ENCODE measurements around the gene ANXA9.

DNA sequence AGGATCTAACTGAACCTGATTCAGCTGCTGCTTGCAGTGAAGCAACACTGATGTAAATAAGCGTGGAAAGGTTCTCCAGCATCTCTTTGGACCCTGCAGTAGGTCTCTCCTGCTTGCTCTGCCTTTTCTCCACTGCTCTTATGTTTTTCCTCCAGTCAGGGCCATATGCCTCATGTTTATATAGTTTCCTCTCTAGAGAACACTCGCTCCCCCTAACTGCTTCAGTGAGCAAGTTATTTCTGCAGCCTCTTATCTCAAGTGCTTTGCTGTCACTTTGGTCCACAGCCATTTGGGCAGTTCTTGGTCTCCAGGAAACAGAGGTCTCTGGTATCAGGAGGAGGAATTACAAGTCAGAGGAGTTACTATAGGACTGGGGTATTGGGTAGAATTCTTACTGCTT lies 31.4 kb downstream of the ANXA9 start:
- no peak for TF ChIP-seq ZNF70 (CRISPR knock-in tag; IDR thresholded peaks at IDR 0.05)
- no peak for TF ChIP-seq BACH2 (CRISPR knock-in tag; IDR thresholded peaks at IDR 0.05; ENCODE audit: borderline replicate concordance)
- no peak for TF ChIP-seq RARB (CRISPR knock-in tag; IDR thresholded peaks at IDR 0.05)
- no peak for TF ChIP-seq ISL1 (CRISPR knock-in tag; IDR thresholded peaks at IDR 0.05)
- TF ChIP-seq, protein P1, sequence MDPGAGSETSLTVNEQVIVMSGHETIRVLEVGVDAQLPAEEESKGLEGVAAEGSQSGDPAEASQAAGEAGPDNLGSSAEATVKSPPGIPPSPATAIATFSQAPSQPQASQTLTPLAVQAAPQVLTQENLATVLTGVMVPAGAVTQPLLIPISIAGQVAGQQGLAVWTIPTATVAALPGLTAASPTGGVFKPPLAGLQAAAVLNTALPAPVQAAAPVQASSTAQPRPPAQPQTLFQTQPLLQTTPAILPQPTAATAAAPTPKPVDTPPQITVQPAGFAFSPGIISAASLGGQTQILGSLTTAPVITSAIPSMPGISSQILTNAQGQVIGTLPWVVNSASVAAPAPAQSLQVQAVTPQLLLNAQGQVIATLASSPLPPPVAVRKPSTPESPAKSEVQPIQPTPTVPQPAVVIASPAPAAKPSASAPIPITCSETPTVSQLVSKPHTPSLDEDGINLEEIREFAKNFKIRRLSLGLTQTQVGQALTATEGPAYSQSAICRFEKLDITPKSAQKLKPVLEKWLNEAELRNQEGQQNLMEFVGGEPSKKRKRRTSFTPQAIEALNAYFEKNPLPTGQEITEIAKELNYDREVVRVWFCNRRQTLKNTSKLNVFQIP (CRISPR knock-in tag; IDR thresholded peaks at IDR 0.05; ENCODE audit: borderline replicate concordance, low read depth), result no peak
- TF ChIP-seq, protein P2, sequence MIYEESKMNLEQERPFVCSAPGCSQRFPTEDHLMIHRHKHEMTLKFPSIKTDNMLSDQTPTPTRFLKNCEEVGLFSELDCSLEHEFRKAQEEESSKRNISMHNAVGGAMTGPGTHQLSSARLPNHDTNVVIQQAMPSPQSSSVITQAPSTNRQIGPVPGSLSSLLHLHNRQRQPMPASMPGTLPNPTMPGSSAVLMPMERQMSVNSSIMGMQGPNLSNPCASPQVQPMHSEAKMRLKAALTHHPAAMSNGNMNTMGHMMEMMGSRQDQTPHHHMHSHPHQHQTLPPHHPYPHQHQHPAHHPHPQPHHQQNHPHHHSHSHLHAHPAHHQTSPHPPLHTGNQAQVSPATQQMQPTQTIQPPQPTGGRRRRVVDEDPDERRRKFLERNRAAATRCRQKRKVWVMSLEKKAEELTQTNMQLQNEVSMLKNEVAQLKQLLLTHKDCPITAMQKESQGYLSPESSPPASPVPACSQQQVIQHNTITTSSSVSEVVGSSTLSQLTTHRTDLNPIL (CRISPR knock-in tag; IDR thresholded peaks at IDR 0.05; ENCODE audit: low read depth), result no peak
- no peak for TF ChIP-seq OSR1 (CRISPR knock-in tag; IDR thresholded peaks at IDR 0.05)
- no peak for TF ChIP-seq ZFP3 (CRISPR knock-in tag; IDR thresholded peaks at IDR 0.05)
- no peak for TF ChIP-seq ZC3H10 (CRISPR knock-in tag; IDR thresholded peaks at IDR 0.05)
